ENCODE data around the gene HFE.
"Not testable (repeated sequence)": the region's sequence is repeated elsewhere in the genome, so short reads cannot be mapped to it uniquely, and the experiment has no call there.

The HFE gene

DNA sequence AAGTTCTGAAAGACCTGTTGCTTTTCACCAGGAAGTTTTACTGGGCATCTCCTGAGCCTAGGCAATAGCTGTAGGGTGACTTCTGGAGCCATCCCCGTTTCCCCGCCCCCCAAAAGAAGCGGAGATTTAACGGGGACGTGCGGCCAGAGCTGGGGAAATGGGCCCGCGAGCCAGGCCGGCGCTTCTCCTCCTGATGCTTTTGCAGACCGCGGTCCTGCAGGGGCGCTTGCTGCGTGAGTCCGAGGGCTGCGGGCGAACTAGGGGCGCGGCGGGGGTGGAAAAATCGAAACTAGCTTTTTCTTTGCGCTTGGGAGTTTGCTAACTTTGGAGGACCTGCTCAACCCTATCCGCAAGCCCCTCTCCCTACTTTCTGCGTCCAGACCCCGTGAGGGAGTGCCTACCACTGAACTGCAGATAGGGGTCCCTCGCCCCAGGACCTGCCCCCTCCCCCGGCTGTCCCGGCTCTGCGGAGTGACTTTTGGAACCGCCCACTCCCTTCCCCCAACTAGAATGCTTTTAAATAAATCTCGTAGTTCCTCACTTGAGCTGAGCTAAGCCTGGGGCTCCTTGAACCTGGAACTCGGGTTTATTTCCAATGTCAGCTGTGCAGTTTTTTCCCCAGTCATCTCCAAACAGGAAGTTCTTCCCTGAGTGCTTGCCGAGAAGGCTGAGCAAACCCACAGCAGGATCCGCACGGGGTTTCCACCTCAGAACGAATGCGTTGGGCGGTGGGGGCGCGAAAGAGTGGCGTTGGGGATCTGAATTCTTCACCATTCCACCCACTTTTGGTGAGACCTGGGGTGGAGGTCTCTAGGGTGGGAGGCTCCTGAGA lies at the start of gene HFE:
Gene HFE (plus strand): TSS at position 146 of the 832 bp plus-strand sequence. CDS start 12 bp downstream, at position 158.
- no peak for DNase-seq (ENCODE audit: low read depth)

GRCh38 chr6:26041946-26042345 lies 45.3 kb upstream of the HFE start:
- DNase-seq (ENCODE audit: low read depth) = no peak

DNA sequence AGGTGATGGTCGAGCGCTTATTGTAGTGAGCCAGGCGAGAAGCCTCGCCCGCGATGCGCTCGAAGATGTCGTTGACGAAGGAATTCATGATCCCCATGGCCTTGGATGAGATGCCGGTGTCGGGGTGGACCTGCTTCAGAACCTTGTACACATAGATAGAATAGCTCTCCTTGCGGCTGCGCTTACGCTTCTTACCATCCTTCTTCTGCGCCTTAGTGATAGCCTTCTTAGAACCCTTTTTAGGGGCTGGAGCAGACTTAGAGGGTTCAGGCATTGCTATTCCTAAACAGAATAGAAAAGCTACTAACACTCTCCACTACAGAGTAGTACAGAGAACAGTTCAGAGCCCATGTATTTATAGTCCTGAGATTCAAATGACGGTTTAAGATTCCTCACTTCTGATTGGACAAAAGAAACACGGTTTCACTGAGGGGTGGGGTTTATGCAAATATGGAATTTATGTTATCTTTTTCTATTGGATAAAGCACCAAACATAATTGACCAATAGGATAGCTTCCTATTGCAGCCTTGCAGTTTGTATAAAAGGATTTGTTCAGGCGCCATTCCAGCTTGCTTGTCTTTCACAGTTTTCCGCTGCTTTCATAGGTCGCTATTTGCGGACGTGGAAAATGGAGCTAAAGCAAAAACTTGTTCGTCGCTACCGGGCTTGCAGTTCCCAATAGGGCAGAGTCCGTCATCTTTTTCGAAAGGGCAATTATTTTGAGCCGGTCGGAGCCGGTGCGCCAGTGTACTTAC lies 43.7 kb upstream of the HFE start:
- DNase-seq (ENCODE audit: low read depth) = peak; percentile 98

GRCh38 chr6:26044140-26045064 lies 42.8 kb upstream of the HFE start:
- DNase-seq (ENCODE audit: low read depth) = no peak

- peak; percentile 93 for DNase-seq (ENCODE audit: low read depth)
Observed at GRCh38 chr6:26045065-26045927, 41.9 kb upstream of the HFE start.

- DNase-seq (ENCODE audit: low read depth) = no peak
Observed at GRCh38 chr6:26045928-26046368, 41.3 kb upstream of the HFE start.

- not testable (repeated sequence) for DNase-seq (ENCODE audit: low read depth)
Observed at GRCh38 chr6:26047329-26047728, 39.9 kb upstream of the HFE start.

DNA sequence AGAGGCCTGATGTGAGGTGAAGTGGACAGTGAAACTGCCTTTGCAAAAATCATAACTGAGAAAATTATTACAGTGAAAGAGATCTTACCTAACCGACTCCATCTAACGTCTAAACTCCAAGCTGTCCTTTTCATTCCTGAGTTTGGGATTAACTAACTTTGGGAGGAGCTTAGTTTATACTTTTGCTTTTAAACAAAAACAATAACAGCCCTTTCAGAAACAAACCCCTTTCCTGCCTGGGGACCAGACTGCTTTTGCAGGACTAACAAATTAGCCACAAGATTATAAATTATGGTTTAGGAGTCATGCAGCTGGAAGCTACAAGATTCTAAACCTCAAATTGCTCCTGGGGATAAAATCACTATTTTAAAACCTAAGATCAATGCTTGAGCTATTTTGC lies 38.6 kb upstream of the HFE start:
- no peak for DNase-seq (ENCODE audit: low read depth)

- no peak for DNase-seq (ENCODE audit: low read depth)
Observed at GRCh38 chr6:26051665-26052310, 35.4 kb upstream of the HFE start.

DNA sequence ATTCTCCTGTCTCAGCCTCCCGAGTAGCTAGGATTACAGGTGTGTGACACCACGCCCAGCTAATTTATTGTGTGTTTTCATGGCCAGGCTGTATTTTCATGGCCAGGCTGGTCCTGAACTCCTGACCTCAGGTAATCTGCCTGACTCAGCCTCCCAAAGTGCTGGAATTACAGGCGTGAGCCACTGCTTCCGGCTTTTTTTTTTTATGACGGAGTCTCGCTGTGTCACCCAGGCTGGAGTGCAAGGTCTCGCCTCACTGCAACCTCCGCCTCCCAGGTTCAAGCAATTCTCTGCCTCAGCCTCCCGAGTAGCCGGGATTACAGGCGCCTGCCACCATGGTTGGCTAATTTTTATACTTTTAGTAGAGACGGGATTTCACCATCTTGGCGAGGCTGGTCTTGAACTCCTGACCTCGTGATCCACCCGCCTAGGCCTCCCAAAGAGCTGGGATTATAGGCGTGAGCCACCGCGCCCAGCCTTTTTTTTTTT lies 34.4 kb upstream of the HFE start:
- not testable (repeated sequence) for DNase-seq (ENCODE audit: low read depth)

- DNase-seq (ENCODE audit: low read depth) = no peak
Observed at GRCh38 chr6:26053992-26054780, 33.0 kb upstream of the HFE start.

DNA sequence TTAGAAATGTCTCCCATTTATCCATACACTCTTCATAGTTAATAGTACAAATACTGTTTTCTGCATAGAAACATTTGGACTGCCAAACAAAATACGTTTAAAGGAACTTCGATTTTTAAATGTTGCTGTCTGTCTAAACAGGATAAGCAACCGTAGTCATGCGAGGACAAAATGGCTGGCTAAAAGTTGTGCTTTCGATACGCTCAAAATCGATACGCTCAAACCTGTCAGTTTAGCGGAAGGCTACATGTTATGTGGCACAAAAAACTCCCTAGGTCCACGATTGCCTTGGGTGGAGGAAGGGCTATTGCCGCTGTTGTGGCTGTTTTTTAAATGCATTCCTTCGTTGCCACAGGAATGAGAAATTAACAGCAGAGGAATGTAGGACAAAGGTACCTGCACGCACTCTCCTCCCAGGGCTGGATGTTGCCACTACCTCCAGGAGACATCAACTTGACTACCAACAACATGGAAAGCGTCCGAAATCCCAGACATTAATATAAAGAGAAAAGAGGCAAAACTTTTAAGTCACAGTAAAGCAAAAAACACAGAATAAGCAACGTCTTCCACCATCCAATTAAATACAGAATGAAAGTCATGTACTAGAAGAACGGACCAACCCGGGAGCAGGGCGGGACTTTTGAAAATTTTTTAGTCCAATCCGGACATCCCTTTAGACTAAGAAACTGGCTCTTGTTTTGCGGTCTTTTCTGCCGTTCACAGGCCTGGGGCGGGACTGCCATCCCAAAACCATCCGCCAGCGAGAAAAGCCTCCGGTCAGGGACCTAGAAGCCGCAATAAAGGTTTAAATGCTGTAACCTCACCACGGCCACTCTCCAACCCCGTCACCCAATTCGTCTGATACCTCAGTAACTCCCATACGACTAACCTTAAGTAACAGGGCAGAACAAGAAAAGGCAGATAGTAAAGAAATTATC lies 32.2 kb upstream of the HFE start:
- peak; percentile 93 for DNase-seq (ENCODE audit: low read depth)

- DNase-seq (ENCODE audit: low read depth) = peak; percentile 91
Observed at GRCh38 chr6:26055719-26056582, 31.3 kb upstream of the HFE start.

GRCh38 chr6:26056583-26057350 lies 30.5 kb upstream of the HFE start:
- no peak for DNase-seq (ENCODE audit: low read depth)

- DNase-seq (ENCODE audit: low read depth) = no peak
Observed at GRCh38 chr6:26057899-26058298, 29.3 kb upstream of the HFE start.

GRCh38 chr6:26058477-26059033 lies 28.7 kb upstream of the HFE start:
- DNase-seq (ENCODE audit: low read depth) = not testable (repeated sequence)
